PC-9 (cell line): ENCODE data around the gene FES.

Source experiments
- CTCF ChIP-seq: fragments of 200-600 bp; sonication (generic); conservative IDR thresholded peaks from 2 replicates; pipeline ENCODE4 v1.6.1; 2017; ENCODE audit warnings: mixed run types, antibody characterized with exemption, mild to moderate bottlenecking, moderate library complexity
- EZH2 ChIP-seq: fragments of 200-600 bp; sonication (generic); IDR thresholded peaks from 2 replicates; pipeline ENCODE4 v1.8.0; 2017; ENCODE audit warnings: antibody characterized with exemption, low read depth

DNA sequence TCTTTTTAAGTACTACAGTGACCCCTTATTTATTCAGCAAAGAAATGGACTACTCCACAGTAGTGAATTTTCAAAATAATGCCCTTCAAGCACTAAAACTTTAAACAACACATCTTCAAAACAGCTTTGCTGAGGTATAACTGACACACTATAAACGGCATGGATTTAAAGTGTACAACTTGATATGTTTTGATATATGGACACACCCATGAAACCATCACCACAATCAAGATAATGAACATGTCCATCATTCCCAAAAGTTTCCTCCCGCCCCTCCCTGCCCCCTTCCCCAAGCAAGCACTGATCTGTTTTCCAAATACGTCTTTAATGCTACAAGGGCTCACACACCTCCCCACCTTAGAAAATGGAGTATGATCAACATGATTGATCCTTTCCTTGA is 17.5 kb upstream of the FES start:
- no peak for TF ChIP-seq CTCF
- TF ChIP-seq EZH2: no peak
